HAP-1 (cell line): ENCODE data around the gene EVX2.

Experiments
- DNase-seq, 2 experiments: peaks; one replicate each; pipeline ENCODE4 v3.0.0-alpha.2; 2016 to 2020; ENCODE audit warnings: low spot score in 2 of 2
- H3K27me3 ChIP-seq: fragments of 250-450 bp; sonication (Bioruptor Pico); 2 replicates; pipeline ENCODE4 v1.5.1; 2020; ENCODE audit warnings: low read depth, mild to moderate bottlenecking, moderate library complexity
- H3K36me3 ChIP-seq: fragments of 250-450 bp; sonication (Bioruptor Pico); replicated peaks from 2 replicates; pipeline ENCODE4 v1.5.1; 2020; ENCODE audit warnings: mild to moderate bottlenecking
- H3K4me1 ChIP-seq: fragments of 250-450 bp; sonication (Bioruptor Pico); 2 replicates; pipeline ENCODE4 v1.5.1; 2020; ENCODE audit warnings: mild to moderate bottlenecking
- H3K4me3 ChIP-seq: fragments of 250-450 bp; sonication (Bioruptor Pico); 2 replicates; pipeline ENCODE4 v1.5.1; 2020; ENCODE audit warnings: mild to moderate bottlenecking, moderate library complexity
- H3K9me3 ChIP-seq: fragments of 250-450 bp; sonication (Bioruptor Pico); 2 replicates; pipeline ENCODE4 v1.5.1; 2020; ENCODE audit warnings: mild to moderate bottlenecking, moderate library complexity
- in situ Hi-C: fragments of 300-500 bp; cut with MboI; formaldehyde crosslinking; loops from 3 replicates; pipeline ENCODE4 v1.14.3; 2020; ENCODE audit warnings: low sequenced_read_pairs, inconsistent platforms, mixed read lengths

The EVX2 gene

GRCh38 chr2:176082824-176083751 is 674 bp downstream of the EVX2 start:
- no peak for DNase-seq
- H3K27me3 ChIP-seq: peaks cover 80% of the 10 kb centered on the region

GRCh38 chr2:176082525-176082823 is 1.3 kb downstream of the EVX2 start:
- peaks cover 19% of the 10 kb centered on the region for H3K9me3 ChIP-seq
- no peak overlapping the region for H3K4me3 ChIP-seq
- peaks cover 86% of the 10 kb centered on the region for H3K27me3 ChIP-seq
- no peaks in the 10 kb centered on the region for H3K36me3 ChIP-seq
- in situ Hi-C loops: loop anchor here (25.0 kb wide), 2 partner anchors 1045 to 1370 kb away; no protein-coding TSS in a partner anchor
- H3K4me1 ChIP-seq: peaks cover 3% of the 10 kb centered on the region; the same call in 1 of the 2 replicates
- no peak for DNase-seq

More at GRCh38 chr2:176082824-176083751, 674 bp downstream of the EVX2 start:
- in situ Hi-C loops: loop anchor here (25.0 kb wide), 2 partner anchors 1046 to 1371 kb away; no protein-coding TSS in a partner anchor
- Histone ChIP-seq H3K9me3 (peaks cover 19% of the 10 kb centered on the region), H3K4me3 (no peak overlapping the region), H3K36me3 (no peaks in the 10 kb centered on the region), H3K4me1 (peaks cover 5% of the 10 kb centered on the region; the same call in 1 of the 2 replicates)

GRCh38 chr2:176081837-176082524 is 1.8 kb downstream of the EVX2 start:
- Histone ChIP-seq H3K36me3 (no peaks in the 10 kb centered on the region), H3K4me1 (peaks cover 3% of the 10 kb centered on the region; the same call in 1 of the 2 replicates), H3K27me3 (peaks cover 91% of the 10 kb centered on the region), H3K4me3 (no peak overlapping the region), H3K9me3 (peaks cover 19% of the 10 kb centered on the region)
- no peak for DNase-seq
- in situ Hi-C loops: loop anchor here (25.0 kb wide), 2 partner anchors 1045 to 1370 kb away; no protein-coding TSS in a partner anchor

- in situ Hi-C loops: loop anchor here (25.0 kb wide), 2 partner anchors 1044 to 1369 kb away; no protein-coding TSS in a partner anchor
- no peak for DNase-seq
- Histone ChIP-seq H3K4me1 (peaks cover 3% of the 10 kb centered on the region; the same call in 1 of the 2 replicates), H3K9me3 (peaks cover 19% of the 10 kb centered on the region), H3K27me3 (peaks cover 91% of the 10 kb centered on the region), H3K4me3 (no peak overlapping the region), H3K36me3 (no peaks in the 10 kb centered on the region)
Observed at GRCh38 chr2:176081376-176081836, 2.4 kb downstream of the EVX2 start.

GRCh38 chr2:176080540-176081375 is 3.0 kb downstream of the EVX2 start:
- Histone ChIP-seq H3K4me1 (peaks cover 3% of the 10 kb centered on the region; the same call in 1 of the 2 replicates), H3K27me3 (peaks cover 91% of the 10 kb centered on the region), H3K36me3 (no peaks in the 10 kb centered on the region), H3K9me3 (peaks cover 19% of the 10 kb centered on the region), H3K4me3 (peak overlapping the region; percentile 11; the same call in 1 of the 2 replicates)
- in situ Hi-C loops: loop anchor here (25.0 kb wide), 2 partner anchors 1043 to 1368 kb away; no protein-coding TSS in a partner anchor
- peak in 1 of 2 experiments; percentile 48 for DNase-seq

- Histone ChIP-seq H3K27me3 (peaks cover 91% of the 10 kb centered on the region), H3K9me3 (peaks cover 19% of the 10 kb centered on the region), H3K4me1 (peaks cover 3% of the 10 kb centered on the region; the same call in 1 of the 2 replicates), H3K4me3 (peak overlapping the region; percentile 19), H3K36me3 (no peaks in the 10 kb centered on the region)
- peak; percentile 80 to 89 for DNase-seq
- in situ Hi-C loops: loop anchor here (25.0 kb wide), 2 partner anchors 1043 to 1368 kb away; no protein-coding TSS in a partner anchor
Observed at GRCh38 chr2:176079831-176080539, 3.8 kb downstream of the EVX2 start.

GRCh38 chr2:176079285-176079830 is 4.4 kb downstream of the EVX2 start:
- in situ Hi-C loops: loop anchor here (25.0 kb wide), 2 partner anchors 1042 to 1367 kb away; no protein-coding TSS in a partner anchor
- H3K36me3 ChIP-seq: no peaks in the 10 kb centered on the region
- H3K27me3 ChIP-seq: peaks cover 91% of the 10 kb centered on the region

GRCh38 chr2:176078541-176079284 is 5.0 kb downstream of the EVX2 start:
- DNase-seq: no peak
- Histone ChIP-seq H3K4me1 (peaks cover 3% of the 10 kb centered on the region; the same call in 1 of the 2 replicates), H3K4me3 (no peak overlapping the region; the same call in 1 of the 2 replicates), H3K9me3 (peaks cover 19% of the 10 kb centered on the region), H3K27me3 (peaks cover 92% of the 10 kb centered on the region), H3K36me3 (no peaks in the 10 kb centered on the region)
- in situ Hi-C loops: loop anchor here (25.0 kb wide), 2 partner anchors 1041 to 1366 kb away; no protein-coding TSS in a partner anchor

More at GRCh38 chr2:176079285-176079830, 4.4 kb downstream of the EVX2 start:
- H3K9me3 ChIP-seq: peaks cover 19% of the 10 kb centered on the region
- no peak for DNase-seq
- H3K4me1 ChIP-seq: peaks cover 3% of the 10 kb centered on the region; the same call in 1 of the 2 replicates
- peak overlapping the region; percentile 19 for H3K4me3 ChIP-seq

- no peaks in the 10 kb centered on the region for H3K36me3 ChIP-seq
- H3K27me3 ChIP-seq: peaks cover 89% of the 10 kb centered on the region
Observed at GRCh38 chr2:176076796-176077195, 7.0 kb downstream of the EVX2 start.

GRCh38 chr2:176076063-176076462 is 7.7 kb downstream of the EVX2 start:
- Histone ChIP-seq H3K27me3 (peaks cover 89% of the 10 kb centered on the region), H3K9me3 (peaks cover 5% of the 10 kb centered on the region), H3K4me1 (peaks cover 8% of the 10 kb centered on the region), H3K4me3 (no peak overlapping the region), H3K36me3 (no peaks in the 10 kb centered on the region)
- in situ Hi-C loops: loop anchor here (25.0 kb wide), 2 partner anchors 1039 to 1364 kb away; no protein-coding TSS in a partner anchor
- DNase-seq: no peak

More at GRCh38 chr2:176076796-176077195, 7.0 kb downstream of the EVX2 start:
- in situ Hi-C loops: loop anchor here (25.0 kb wide), 2 partner anchors 1039 to 1364 kb away; no protein-coding TSS in a partner anchor
- Histone ChIP-seq H3K9me3 (peaks cover 12% of the 10 kb centered on the region), H3K4me1 (peaks cover 8% of the 10 kb centered on the region), H3K4me3 (no peak overlapping the region)
- DNase-seq: no peak

- no peak for DNase-seq
- in situ Hi-C loops: loop anchor here (25.0 kb wide), 2 partner anchors 1038 to 1363 kb away; no protein-coding TSS in a partner anchor
- H3K27me3 ChIP-seq: peaks cover 86% of the 10 kb centered on the region
Observed at GRCh38 chr2:176075481-176075880, 8.3 kb downstream of the EVX2 start.

More at GRCh38 chr2:176075481-176075880, 8.3 kb downstream of the EVX2 start:
- H3K36me3 ChIP-seq: no peaks in the 10 kb centered on the region
- peaks cover 6% of the 10 kb centered on the region for H3K4me1 ChIP-seq
- H3K9me3 ChIP-seq: no peaks in the 10 kb centered on the region; the same call in 1 of the 2 replicates
- no peak overlapping the region for H3K4me3 ChIP-seq
